GM19397 (cell line): ENCODE results near the gene ACSBG1.

ENCODE experiments used
- ATAC-seq: cut with Tn5 transposase; IDR thresholded peaks from one replicate; pipeline ENCODE4 v1.9.1; 2021; ENCODE audit warnings: mild to moderate bottlenecking, moderate library complexity; ENCODE audit not compliant: unreplicated experiment

Gene ACSBG1

GRCh38 chr15:78133801-78134200, 100.6 kb downstream of the ACSBG1 start:
- ATAC-seq: no peak

GRCh38 chr15:78131295-78132061, 102.9 kb downstream of the ACSBG1 start, which contains the start of gene CIB2:
TSS of gene CIB2 (minus strand) at chr15:78131445. CDS start at chr15:78131215, 230 bp downstream.
- peak; percentile 80 for ATAC-seq

DNA sequence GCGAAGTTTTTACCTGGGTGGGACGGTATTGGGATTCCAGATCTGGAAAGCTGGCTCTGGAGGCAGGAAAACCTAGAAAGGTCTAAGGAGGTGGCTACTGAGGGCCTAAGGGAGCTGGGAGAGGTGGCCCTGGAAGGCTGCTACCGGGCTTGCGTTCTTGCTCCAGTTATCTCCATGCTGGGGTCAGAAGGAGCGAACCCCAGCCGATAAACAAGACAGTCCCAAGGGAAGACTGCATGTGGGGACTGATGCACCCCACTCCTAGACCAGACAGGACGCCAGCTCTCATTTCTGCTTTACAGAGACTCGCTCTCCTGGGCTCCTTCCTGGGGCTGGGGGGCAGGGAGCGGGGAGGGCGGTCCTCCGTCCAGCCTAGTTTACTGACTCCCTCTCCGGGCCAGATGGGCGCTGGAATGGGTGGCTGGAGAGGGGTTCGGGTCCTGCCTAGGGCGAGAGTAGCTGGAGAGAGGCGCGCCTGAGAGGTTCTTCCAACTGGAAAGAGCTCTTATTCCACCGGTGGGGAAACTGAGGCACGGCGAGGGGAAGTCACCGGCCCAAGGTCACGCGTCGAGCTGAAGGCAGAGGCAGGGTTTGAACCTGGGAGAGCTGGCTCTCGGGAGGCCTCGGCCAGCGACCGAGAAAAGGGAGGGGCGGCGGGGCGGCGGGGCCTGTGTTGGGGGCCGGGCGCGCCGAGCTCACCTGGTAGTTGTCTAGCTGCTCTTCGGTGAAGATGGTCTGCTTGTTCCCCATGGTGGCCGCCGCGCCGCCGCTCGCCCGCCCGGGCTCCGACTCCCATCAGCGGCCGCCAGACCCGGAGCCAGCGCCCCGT, 103.7 kb downstream of the ACSBG1 start:
- ATAC-seq: peak; percentile 24

DNA sequence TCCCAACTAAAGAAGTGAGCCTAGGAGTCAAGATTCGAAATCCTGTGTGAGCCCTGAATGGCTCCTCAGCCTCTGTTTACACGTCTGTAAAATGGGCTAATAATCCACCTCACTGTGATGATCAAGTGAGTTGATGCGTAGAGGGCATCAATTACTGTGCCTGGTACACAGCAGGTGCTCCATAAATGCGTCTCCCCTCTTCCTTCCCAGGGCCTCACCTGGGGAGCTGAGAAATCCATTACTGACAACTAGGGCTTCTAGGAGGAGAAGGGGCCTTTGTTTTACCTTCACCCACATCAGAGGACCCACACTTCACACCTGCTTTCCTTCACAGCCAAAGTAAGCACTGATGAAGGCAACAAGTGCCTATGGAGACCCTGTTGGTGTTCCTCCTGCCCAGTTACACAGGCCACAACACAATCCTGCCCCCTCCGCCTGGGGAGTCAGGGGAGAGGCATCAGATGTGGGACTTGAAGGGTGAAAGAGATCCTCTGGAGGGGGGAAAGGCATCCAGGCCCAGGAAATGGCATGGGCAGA, 104.5 kb downstream of the ACSBG1 start:
- no peak for ATAC-seq

- ATAC-seq: no peak
Observed at GRCh38 chr15:78129077-78129750, 105.2 kb downstream of the ACSBG1 start.

DNA sequence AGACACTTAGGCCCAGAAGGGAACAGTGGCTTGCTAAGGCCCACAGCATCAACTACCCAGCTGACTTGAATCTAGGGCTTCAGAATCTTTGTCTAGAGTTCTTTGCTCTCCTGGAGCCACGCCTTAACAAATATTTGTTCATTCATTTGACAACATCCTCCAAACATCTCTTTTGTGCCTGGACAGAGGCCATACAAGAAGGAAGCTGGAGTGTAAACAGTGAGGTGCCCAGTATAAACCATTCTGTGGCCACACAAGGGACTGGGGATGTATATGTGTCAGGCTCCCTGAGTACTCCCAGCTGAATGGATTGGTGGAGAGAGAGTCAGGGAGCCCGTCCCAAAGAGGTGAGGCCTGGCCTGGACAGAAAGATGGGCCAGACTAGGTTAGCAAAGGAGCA, 106.5 kb downstream of the ACSBG1 start:
- ATAC-seq: no peak

GRCh38 chr15:78125267-78125666, 109.1 kb downstream of the ACSBG1 start:
- ATAC-seq: no peak

DNA sequence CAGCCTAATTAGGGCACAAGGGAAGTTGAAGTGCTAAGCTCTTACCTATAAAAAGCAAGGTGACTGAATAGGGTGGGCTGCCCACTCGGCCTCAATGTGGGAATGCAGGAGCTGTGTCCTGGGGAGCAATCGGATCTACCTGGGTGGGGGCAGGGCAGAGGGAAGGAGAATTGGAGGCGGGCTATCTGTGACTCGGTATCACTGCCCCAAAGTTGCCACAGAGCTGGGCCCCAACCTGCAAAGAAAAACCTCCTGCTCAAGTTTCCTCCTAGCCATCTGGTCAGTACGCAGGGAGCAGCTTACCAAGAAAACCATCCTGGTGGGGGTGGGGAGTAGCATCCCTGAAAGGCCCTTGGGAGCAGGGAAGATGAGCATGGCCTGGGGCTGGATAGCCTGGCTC, 113.8 kb downstream of the ACSBG1 start:
- no peak for ATAC-seq
